Measurements from ENCODE around the gene ETV6.
"Not testable (repeated sequence)": the region's sequence is repeated elsewhere in the genome, so short reads cannot be mapped to it uniquely, and the experiment has no call there.

The ETV6 gene

DNA sequence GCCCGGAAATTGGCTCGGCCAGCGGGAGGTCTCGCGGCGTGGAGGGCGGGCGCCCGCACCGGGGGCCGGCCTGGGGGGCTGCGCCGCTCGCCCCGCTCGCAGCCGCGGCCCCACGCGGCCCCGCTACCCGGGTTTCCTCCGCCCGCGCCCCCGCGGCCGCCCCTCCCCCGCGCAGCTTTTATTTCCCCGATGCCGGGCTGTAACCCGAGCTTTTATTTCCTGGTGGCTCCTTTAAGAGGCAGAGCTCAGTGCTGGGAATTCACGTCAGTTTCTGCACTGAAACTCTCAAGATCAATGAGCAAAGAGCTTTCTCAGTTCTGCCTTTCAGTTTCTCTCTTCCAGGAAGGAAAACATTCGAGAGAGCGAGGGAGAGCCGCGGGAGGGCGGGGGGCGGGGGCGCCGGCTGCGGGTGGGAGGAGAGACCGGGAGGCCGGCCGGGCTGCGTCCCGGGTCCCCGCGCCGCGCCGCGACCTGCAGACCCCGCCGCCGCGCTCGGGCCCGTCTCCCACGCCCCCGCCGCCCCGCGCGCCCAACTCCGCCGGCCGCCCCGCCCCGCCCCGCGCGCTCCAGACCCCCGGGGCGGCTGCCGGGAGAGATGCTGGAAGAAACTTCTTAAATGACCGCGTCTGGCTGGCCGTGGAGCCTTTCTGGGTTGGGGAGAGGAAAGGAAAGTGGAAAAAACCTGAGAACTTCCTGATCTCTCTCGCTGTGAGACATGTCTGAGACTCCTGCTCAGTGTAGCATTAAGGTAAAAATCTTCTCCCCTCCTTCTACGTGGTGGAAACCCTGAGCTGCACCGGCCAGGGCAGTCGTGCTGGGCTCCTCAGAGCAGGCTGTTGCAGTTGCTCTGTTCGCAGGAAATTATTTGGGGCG is at the start of gene ETV6:
Gene ETV6 (plus strand): TSS at position 262 of the 873 bp plus-strand sequence. CDS start 454 bp downstream, at position 716.
- peak; percentile 89 for DNase-seq (ENCODE audit: low read depth)

DNA sequence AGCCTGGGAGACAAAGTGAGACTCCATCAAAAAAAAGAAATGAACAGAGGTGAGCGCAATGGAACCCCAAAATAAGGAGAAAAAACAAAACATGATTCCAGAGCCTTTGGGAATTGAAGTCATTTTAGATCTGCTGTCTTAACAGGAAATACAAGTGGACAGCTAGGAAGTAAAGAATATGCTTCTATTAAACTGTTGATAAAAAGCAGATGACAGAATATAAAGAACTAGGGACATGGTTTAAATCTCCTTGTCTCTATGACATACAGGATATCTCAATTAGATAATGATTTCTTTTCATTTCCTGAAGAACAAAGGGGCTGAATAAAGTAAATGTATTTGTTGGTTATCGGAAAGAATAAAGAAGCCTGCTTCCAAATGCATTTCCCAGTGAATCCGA is 49.3 kb upstream of the ETV6 start:
- DNase-seq (ENCODE audit: low read depth): no peak

DNA sequence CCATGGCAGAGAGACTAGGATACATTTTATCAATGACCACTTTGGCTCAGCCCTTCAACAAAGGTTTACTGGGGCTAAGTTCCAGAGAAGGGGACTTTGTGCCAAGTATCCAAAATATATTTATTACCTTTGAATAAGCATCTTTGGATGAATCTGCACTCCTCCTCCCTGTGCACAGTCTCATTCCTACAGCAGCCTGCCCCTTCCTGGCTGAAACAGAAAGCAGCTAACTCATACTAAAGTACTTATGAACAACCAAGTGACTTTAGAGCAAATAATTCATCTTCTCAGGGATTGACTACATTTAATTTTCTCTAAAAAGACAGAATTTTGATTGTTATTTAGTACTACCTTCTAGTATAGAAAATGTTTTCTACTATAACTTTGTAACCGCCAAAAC is 47.8 kb upstream of the ETV6 start:
- DNase-seq (ENCODE audit: low read depth): no peak

DNA sequence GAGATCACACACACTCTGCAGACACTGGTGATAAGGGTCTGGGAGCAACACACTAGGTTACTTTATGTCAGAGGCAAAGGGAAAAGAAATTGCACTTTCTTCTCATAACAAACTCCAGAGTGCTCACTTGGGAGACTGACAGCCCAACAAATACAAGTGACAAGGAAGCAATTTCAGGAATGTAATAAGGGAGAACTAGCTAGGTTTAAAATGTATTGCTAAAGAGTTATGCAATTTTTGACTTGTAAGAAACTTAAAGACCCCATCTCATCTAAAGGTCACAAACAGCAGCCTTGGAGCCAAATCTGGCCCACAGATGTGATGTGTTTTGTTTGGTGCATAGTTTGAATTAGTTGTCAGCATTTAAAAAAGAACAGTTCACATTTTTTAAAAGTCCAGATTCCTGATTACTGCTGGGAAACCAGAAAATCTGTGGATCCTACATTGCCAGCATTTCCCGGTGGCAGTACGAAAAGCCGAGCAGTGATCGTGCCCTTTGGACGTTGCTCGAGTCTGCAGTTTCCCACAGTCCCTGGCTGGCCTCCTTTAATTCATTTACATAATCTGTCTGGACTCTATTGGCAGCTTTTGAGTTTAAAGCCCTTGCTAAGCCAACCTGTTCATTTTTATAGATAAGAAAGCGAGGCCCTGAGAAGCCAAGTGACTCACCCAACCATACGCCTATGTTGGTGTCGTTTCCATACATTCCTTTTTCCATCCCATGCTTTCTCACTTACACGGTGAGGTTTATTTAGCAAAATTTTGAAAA is 42.0 kb upstream of the ETV6 start:
- DNase-seq (ENCODE audit: low read depth): no peak

DNA sequence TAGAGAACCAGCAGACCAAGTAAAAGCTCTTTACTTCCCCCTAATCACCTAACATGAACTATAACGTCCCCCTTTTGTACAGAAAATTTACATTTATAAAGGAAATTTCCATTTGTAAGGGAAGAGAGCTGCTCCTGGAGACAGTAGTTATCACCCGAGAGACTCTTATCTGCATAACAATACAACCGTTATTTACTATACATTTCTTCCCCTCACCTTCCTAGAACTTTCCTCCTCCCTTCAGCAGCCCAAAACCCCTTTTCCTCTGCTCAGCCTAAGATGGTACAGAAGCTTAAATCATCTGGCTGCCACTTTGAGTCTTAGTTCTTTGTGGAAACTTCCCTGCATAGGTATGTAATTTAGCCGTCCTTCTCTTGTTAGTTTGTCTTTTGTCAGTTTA is 40.4 kb upstream of the ETV6 start:
- no peak for DNase-seq (ENCODE audit: low read depth)

DNA sequence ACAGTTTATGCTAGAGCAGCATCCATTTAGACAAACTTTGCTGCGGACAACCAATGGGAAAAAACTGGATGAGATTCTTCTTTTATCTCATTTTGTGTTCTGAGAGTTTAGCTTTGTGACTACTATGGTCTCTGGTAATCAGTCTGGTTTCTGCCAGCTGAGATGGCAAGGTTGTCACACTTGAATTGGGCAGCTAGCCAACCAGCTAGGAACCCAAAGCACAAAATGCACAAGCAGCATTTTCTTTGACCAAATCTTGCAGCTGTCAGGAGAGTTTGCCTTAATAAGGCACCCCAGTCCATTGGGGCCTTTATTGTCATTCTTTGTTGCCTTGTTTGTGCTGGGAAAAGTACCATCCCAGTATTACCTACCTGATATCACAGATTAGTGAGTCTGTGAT is 34.0 kb upstream of the ETV6 start:
- no peak for DNase-seq (ENCODE audit: low read depth)

DNA sequence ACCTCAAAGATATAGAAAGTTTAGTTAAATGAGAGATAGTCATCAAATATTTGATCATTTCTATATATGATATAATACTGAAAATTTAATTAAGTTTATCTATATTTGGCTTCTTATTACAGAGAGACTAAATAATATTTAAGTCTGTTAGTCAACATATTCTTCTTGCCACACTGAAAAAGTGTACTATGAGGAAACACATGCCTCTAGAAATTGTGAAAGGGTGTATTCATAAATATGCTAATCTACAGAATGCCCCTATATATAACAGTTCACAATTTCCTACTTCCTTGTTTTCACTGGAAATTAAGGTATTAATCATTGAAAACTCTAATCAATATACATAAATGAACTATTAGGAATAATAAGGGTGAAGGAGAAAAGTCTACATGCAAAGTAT is 31.4 kb upstream of the ETV6 start:
- no peak for DNase-seq (ENCODE audit: low read depth)

DNA sequence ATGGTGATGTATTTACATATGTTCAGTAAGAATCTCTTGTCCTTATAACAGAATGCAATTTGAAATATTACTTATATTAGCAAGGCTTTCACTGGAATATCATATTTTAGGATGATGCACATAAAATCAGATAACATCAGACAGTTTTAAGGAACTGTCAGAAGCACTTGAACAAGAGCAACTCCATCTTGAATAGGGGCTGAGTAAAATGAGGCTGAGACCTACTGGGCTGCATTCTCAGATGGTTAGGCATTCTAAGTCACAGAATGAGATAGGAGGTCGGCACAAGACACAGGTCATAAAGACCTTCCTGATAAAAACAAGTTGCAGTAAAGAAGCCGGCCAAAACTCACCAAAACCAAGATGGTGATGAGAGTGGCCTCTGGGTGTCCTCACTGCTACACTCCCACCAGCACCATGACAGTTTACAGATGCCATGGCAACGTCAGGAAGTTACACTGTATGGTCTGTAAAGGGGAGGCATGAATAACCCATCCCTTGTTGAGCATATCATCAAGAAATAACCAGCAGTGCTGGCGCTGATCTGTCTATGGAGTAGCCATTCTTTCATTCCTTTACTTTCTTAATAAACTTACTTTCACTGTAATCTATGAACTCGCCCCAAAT is 27.6 kb upstream of the ETV6 start:
- peak; percentile 31 for DNase-seq (ENCODE audit: low read depth)

DNA sequence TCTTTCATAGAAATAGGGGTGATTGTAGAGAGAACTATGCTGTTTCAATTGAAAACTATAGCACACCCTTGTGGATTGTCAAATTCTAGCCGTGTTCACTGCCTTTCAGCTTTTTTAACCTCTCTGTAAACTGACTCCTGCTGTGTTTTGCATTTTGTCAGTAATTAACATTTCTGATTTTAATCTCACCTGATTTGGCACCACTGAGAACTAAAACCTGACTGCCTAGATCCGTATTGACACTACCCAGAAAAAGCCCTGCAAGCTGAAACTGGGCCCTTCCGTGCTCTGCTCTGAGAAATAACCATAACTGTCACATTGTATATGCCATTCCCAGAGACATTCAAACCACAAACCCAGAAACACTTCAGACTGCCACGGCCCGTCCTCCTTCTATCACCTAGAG is 26.6 kb upstream of the ETV6 start:
- peak; percentile 5 for DNase-seq (ENCODE audit: low read depth)

DNA sequence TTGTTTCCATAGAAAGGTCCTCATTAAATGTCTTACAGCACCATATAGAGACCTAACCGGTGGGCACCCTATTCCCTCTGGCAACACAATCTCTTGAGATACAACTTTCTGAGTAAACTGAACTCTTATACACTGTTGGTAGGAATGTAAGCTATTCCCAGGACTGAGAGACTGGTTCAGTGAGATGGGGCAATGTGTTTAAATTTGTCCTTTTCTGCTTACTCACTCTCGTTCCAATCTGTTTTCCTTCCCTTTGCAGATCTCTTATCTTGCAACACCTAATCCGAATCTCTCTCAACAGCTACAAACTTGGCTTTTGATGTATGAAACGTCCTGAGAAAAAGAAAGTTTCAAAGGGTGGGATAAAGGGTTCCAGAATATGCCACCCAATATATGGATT is 26.1 kb upstream of the ETV6 start:
- no peak for DNase-seq (ENCODE audit: low read depth)

DNA sequence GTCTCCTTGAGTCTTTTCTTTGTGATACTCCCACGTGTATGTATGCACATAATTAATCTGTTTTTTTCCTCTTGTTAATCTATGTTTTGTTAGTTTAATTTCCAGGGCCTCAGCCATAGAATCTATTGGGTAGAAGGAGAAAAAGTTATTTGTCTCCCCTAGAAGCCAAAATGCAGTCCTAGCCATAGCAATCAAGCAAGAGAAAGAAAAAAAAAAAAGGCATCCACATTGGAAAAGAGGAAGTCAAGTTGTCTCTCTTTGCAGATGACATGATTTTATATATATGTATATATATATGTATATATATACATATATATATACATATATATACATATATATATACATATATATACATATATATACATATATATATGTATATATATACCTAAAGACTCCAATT is 25.4 kb upstream of the ETV6 start:
- DNase-seq (ENCODE audit: low read depth): no peak

DNA sequence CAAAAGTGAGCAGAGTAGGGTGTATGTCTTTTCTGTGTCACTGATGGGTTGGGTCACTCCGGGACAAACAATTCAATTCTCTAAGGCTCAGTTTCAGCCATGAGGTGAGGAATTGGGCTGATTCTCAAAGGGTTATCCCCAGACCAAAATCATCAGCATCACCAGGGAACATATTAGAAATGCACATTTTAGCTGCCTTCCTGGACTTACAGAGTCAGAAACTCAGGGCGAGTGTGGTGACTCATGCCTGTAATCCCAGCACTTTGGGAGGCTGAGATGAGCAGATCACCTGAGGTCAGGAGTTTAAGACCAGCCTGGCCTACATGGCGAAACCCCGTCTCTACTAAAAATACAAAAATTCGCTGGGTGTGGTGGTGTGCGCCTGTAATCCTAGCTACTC is 21.8 kb upstream of the ETV6 start:
- DNase-seq (ENCODE audit: low read depth): peak; percentile 11

DNA sequence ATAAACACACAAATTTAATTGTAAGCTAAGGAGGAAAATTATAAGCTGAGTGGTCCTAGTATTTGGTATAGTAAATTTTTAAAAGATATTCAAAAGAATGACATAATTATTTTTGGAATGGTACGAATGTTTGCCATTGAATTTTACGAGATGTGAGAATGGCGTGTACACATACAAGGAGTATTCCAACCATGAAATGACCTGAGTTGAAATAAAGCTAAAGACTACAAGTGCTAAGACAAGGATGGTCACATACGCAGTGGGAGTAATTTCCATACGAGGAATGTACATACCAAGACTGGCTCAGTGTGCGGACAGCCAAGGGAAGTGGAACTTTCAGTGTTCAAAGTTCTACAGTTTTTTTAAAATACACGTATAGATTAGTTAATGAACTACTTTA is 21.1 kb upstream of the ETV6 start:
- DNase-seq (ENCODE audit: low read depth): no peak

DNA sequence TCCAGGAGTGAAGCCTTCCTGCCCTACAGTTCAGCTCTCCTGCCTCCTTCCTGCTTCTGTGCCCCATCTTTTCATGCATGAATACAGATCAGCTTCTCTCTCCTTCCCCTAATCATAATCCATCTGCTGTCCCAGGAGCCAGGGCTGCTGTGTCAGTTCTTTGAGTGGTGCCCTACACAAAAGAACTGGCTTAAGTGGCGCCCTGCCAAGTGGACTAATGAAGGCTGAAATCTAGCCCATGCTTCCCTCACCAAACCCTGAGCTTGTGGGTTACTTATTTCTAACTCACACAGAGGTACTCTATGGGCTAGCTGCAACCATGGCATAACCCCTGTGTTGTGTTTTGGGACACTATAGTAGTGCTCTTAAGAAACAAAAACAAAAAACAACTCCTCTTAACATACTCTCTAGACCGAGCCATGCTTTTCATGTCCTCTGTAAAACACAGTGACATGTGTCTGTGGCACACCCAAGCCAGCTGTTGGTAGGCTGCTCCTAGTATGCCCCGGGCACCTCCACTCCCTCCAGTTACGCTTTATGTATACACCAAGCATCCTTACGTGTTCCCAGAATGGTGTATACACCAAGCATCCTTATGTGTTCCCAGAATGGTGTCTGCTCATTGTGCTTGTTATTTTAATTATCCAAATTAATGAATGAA is 19.3 kb upstream of the ETV6 start:
- no peak for DNase-seq (ENCODE audit: low read depth)

DNA sequence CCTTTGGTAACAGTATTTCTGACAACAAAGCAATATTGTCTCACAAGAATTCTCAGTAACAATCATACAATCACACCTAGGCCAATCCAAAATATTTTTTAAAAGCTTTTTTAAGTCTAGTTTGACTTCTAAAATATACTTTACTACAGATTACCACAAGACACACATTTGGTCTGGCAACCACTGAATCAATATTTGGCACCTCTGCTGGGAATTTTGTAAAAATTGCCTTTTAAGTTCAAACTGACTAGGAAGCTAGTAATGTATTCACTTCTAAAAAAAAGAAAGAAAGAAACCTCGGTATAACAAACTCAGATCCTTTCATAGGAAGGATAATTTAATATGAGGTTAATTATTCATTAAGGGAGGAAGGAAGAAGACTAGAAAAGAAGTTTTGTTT is 18.2 kb upstream of the ETV6 start:
- no peak for DNase-seq (ENCODE audit: low read depth)

DNA sequence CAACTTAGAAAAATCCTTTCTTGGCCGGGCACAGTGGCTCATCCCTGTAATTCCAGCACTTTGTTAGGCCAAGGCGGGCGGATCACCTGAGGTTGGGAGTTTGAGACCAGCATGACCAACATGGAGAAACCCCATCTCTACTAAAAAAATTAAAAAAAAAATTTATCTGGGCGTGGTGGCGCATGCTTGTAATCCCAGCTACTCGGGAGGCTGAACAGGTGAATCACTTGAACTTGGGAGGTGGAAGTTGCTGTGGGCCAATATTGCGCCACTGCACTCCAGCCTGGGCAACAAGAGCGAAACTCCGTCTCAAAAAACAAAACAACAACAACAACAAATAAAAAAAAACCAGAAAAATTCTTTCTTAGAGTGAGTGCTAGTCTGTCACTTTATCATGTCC is 17.6 kb upstream of the ETV6 start:
- not testable (repeated sequence) for DNase-seq (ENCODE audit: low read depth)

DNA sequence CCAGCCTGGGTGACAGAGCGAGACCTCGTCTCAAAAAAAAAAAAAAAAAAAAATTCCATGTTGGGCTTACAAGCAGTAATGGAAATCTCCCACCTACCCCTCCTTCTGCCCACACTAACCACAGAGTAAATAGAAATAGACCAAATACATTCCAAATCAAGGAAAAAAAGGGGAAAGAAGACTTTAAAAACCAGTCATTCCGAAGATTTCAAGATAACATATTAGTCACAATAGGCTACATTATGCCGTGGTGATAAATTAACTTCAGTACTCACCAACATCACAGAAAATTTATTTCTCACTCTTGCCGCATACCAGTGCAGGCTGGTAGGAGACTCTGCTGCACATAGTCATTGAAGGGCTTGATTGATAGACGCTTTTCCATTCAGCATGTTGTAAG is 15.5 kb upstream of the ETV6 start:
- DNase-seq (ENCODE audit: low read depth): peak; percentile 57

DNA sequence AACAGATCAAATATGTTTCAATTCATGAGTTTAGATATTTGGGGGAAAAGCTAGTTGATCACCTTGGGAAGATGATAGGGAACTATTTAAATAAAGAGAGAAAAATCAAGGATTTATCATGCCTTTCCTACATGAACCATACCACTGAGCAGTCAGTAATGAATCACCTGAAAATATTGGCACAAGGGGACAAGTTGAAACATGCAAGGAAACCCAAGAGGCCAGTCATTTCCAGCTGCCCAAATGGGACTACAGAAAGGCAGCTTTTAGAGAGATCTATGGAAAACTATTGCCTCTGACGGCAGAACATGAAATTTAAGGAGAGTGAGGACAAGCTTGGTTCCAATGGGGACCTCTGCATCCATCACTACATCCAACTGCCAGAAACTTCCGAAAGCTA is 14.1 kb upstream of the ETV6 start:
- DNase-seq (ENCODE audit: low read depth): peak; percentile 30

DNA sequence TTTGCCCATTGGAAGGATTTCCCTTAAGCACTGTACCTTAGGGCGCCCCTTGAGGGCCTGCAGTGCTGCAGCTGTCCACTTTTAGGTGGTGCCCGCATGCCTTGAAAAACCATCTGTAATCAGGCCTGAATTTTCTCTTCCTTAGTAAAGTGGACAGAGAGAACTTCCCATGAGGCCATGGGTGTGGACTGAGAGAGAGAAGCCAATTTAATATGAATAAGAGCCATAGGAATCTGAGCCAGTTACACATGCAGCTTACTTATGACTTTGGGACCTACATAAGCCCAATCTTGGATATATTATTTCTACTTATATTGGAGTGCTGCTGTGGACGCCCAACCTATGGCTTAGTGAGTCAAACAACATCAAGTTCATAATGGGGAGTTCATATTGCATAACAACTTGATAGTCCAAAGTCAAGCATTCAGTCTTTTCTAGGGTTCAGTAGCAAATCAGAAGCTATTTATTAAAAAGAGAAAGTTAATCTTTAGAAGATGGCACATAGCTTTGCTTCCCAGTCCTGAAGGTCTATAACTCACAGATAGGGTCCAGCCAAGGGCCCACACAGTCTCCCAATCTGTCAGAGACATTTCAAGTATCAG is 11.1 kb upstream of the ETV6 start:
- DNase-seq (ENCODE audit: low read depth): no peak

DNA sequence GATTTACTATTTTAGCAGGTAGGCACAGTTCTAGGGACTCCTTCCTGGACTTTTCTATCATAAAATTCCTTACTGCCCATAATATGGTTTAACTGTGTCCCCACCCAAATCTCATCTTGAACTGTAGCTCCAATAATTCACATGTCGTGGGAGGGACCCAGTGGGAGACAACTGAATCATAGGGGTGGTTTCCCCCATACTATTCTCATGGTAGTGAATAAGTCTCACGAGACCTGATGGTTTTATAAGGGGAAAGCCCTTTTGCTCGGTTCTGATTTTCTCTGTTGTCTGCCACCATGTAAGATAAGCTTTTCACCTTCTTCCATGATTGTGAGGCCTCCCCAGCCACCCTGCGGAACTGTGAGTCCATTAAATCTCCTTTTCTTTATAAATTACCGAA is 10.0 kb upstream of the ETV6 start:
- no peak for DNase-seq (ENCODE audit: low read depth)

DNA sequence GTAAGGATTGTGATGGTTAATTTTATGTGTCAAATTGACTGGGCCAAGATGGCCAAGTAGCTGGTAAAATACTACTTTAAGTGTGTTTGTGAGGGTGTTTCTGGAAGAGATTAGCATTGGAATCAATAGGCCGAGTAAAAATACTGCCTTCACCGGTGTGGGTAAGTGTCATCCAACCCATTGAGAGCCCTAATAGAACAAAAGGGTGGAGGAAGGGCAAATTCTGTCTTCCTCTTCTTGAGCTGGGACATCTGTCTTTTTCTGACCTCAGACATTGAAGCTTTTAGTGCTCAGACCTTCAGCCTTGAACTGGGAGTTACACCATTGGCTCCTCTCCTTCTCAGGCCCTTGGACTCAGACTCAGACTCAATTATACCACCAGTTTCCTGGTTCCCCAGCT is 8.0 kb upstream of the ETV6 start:
- DNase-seq (ENCODE audit: low read depth): no peak

DNA sequence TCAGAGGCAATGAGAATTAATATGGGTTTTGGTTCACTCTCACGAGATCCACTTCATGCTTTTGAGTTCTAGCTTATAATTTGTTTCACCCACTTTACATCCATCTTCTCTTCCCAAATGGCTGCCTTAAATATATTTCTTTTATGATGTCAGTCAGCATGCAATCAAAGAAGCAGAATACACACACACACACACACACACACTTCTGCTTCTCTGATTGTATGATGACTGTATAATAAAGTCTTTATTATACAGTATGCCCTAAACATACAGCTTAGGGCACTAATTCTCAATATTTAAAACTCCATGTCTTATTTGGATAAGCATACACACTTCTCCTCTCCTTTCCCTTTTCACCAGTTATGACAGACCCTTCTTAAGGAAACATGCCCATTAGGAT is 6.7 kb upstream of the ETV6 start:
- no peak for DNase-seq (ENCODE audit: low read depth)

Data from ELR (cell line).